Activated T-cell treated with anti-CD3 and anti-CD28 coated beads for 4 hours (primary cell): ENCODE data around the gene UNC50.
"Not testable (repeated sequence)": the region's sequence is repeated elsewhere in the genome, so short reads cannot be mapped to it uniquely, and the experiment has no call there.

Source experiments
- DNase-seq: peaks from one replicate; pipeline ENCODE4 v3.0.0-alpha.2; 2020

The UNC50 gene

DNA sequence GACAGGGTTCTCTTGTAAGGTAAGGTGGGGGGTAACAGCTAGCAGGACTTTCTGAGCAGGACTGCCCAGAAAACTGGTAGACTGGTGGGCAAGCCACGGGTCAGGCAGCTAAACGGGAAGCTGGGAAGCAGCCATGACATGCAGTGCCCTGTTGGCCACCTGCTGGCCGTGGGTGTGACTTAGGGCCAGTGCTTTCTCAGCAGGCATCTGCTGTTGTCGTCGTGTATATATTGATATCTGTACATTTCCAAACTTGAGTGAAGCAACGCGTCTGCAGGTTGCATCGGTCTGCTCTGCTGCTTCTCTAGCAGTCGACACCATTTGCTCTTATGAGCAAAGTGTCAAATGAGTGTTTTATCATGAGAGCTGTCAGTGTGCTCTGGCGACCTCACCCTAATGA, 31.1 kb upstream of the UNC50 start:
- DNase-seq: no peak

DNA sequence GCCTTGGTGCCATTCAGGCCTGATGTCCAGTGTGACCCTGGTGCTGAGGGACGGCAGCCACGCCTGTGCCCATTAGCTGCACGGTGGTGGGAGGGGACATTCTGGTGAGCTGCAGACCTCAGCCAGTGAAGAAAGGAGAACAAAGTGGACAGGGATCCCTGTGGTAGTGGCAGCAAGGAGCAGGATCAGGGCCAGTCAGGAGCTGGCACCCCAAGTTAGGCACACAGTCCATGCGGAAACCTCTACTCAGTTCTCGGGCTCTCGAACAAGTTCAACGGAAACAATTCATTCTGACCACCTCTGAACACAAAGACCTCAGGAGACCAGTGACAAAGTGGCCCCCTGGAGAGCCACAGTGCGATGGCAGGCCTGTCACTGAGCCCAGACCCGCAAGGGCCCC, 30.2 kb upstream of the UNC50 start:
- DNase-seq: no peak

- DNase-seq: no peak
Observed at GRCh38 chr2:98579926-98580325, 28.5 kb upstream of the UNC50 start.

DNA sequence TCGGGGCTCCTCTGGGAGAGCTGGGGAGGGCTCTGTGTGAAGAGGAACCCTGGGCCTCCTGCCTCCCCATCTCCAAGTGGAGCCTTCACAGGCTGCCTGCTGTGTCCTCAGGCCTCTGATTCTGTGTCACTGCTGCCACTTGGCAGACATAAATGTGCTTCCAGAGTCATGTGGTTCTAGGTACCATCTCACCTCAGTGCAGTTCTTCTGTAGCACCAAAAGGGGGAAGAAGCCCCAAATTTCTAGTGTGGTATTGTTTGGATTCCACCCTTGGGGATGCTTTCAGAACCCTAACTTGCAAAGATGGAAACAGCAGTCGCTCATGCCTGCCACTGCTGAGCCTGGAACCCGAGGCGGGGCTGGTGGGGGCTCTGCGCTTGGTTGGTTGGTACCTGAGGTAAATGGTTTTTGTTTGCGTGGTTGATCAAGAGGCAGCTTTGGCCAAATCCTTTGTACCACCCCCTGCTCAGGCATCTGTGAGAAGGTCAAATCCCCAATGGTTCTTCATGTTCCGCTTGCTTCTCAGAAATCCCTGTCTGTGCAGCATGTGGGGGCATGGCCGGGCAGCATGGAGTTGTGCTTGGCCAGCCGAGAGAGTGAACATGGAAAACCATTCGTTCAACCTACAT, 27.6 kb upstream of the UNC50 start:
- no peak for DNase-seq

- no peak for DNase-seq
Observed at GRCh38 chr2:98582523-98582922, 25.9 kb upstream of the UNC50 start.

DNA sequence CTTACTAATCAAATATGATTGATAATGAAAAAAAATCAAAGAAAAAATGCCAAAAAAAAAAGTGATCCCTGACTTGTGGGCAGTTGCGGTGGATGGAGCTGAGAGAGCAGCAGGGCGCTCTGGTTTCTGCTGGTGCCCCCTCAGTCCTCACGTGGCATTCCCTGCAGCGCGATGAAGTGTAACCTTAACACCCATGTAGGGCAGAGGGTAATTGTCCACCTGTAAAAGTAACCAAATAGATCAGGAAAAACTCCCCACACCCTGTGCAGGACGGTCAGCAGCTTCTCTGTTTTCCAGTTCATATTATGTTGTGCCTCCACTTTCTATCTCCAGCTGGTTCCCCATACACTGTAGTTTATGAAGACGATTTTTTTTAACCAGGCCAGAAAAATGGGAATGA, 25.1 kb upstream of the UNC50 start:
- DNase-seq: no peak

DNA sequence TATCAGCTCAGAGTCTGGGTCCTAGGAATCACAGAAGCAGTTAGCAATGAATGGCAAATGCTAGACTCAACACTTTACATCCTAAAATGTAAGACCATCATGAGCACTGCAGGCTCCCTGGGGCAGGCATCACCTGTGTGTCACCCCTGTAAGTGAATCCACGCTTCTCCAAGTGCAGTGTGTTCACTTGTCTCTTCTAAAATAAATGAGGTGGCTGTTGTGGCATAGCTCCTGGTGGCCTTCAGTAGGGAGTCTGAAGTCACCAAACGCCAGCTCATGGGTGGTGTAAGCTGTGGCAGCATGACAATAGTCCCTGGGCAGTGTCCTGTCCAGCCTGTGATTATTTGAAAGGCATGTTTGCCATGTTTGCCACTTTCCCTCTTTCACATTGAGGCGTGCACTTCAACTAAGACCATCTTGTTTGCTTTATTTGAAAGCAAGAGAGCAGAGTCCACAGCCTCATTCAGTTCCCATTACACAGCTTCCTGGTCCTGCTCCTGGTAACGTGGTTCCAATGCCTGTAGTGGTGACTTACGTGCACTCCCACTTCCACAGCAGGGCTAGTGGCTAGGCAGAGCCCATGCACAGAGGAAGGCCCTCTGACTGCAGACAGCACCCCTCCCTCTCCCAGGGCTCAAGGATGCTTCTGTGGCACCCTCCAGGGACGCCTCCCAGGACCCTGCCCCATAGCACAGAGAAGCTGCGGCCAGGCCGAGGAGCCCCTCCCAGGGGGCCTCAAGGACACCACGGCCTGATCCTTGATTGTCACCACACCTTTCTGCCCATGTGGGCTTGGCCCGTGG, 24.4 kb upstream of the UNC50 start:
- DNase-seq: no peak

- DNase-seq: no peak
Observed at GRCh38 chr2:98585386-98585785, 23.0 kb upstream of the UNC50 start.

DNA sequence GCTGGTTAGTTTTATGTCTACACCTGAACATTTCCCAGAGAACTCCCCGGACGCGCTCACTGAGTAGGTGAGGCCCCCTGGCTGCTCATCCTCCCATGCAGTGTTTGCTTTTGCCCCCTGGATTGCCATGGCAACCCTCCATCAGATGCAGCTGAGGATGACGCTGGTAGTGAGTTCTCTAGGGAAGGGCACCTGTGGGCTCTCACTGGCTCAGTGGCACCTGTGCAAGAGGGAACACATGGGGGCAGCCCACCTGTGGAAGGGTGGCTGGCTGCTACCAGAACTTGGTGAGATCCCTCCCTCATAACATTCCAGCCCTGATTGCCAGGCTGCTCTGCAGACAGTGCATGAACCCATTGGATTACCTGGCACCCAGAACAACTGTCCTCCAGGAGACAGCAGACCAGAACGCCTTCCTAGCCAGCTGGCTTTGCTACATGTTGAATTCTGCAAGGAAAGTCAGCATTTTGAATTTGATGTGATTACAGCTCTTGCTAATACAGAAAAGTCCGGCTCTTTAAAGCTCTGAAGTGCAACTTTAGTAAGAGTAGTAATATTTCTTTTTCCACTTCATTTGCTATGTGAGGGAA, 21.7 kb upstream of the UNC50 start:
- DNase-seq: no peak

DNA sequence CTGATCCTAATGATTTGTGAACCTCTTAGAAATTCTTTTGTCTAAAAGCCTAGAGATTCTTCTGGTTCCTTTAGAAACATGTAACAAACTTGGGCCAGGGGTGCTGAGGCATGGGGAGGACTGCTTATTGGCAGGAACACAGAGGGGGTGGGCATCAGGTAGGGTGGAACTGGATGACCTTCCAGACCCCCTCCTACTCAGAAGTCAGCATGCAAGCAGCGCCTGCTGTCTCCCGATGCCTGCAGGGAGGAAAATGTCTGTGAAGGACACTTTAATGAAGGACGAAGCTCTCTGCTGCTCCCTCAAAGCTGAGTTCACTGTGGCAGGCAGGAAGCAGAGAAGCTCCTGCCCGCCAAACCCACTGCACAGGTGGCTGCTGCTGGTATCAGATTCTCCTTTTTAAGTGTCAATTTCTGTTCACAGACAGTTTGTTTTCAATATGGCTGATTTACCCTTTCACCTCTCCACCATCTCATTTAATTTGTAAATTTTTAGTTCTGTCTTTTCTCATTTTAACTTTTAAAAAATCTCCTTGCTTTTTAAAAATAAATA, 19.4 kb upstream of the UNC50 start:
- no peak for DNase-seq

DNA sequence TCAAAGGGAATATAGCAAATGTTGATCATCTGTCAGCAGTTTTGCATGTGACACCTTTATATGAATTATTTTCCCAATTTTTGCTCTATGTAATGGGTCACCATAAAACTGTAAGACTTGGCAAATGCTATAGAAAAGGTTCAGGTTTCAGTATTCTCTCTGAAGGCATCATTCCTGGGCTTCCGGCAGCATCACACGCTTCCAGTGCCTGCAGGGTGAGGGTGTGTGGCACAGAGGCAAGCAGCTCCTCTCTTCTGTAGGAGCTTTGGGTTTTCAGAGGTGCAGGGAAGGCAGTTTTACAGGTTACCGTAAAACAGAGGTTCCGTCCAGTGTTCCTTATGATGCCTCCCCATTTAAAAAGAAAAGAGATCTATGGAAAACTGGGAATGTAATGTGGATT, 18.9 kb upstream of the UNC50 start:
- DNase-seq: no peak

GRCh38 chr2:98592565-98592964, 15.8 kb upstream of the UNC50 start:
- no peak for DNase-seq

DNA sequence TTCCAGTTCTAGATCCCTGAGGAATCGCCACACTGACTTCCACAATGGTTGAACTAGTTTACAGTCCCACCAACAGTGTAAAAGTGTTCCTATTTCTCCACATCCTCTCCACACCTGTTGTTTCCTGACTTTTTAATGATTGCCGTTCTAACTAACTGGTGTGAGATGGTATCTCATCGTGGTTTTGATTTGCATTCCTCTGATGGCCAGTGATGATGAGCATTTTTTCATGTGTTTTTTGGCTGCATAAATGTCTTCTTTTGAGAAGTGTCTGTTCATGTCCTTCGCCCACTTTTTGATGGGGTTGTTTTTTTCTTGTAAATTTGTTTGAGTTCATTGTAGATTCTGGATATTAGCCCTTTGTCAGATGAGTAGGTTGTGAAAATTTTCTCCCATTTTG, 13.7 kb upstream of the UNC50 start:
- DNase-seq: not testable (repeated sequence)

DNA sequence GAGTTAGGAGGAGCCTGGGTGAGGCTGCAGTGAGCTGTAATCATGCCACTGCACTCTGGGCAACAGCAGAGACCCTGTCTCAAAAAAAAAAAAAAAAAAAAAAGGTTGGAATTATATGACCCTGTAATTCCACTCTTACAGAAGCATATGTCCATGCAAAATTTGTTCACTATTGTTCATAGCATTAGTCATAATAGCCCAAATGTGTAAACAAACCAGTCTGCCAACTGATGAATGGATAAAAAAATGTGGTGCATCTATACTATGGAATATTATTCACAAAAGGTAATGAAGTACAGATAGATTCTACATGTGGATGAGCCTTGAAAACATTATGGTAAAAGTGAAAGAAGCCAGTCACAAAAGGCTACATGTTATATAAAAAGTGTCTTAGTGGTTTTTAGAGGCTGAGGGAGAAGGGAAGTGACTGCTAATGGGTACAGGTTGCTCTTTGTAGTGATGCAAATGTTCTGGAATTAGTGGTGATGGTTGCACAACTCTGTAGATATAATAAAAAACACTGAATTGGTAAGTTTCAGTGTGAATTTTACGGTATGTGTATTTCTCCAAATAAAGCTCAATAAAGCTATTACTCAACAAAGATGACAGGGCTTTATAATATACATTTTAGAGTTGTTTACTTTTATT, 9.5 kb upstream of the UNC50 start:
- DNase-seq: no peak

DNA sequence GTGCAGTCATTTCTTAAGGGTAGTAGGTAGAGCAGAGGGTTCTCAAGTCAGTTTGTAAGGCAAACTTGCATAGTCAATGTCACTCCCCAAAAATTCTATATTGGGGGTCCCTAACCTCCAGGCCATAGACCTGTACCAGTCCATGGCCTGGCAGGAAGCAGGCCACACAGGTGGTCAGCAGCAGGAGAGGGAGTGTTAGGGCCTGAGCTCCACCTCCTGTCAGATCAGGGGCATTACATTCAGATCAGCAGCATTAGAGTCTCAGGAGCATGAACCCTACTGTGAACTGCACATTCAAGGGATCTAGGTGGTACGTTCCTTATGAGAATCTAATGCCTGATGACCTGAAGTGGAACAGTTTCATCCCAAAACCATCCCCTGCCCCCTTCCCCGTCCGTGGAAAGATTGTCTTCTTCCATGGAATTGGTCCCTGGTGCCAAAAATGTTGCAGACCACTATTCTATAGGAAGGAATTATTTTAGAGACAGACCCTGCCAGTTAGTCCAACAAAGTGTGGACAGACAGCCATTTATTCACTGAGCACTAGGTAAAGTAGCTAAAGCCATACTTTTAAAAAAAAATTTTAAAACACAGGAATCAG, 6.8 kb upstream of the UNC50 start:
- DNase-seq: no peak

GRCh38 chr2:98604547-98604946, 3.8 kb upstream of the UNC50 start:
- DNase-seq: no peak

- no peak for DNase-seq
Observed at GRCh38 chr2:98605076-98605475, 3.3 kb upstream of the UNC50 start.

DNA sequence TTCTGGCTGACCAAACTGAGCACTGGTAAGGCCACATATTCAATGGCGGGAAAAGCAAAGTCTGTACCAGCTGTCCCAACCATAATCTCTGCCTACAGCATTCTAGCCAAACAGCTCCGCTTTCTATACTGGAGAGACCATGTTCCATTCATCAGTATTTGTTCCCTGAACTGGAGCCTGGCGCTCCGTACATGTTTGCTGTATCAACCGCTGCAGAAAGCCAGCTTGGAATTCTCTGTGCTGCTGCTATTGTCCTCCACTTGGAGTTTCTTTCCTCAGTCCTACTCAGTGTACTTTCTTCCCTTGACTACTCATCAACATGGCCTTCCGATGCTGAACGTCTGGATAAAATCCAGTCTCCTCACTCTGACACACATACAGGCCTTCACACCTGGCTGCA, 2.0 kb upstream of the UNC50 start:
- no peak for DNase-seq

- no peak for DNase-seq
Observed at GRCh38 chr2:98607104-98607503, 1.3 kb upstream of the UNC50 start.

GRCh38 chr2:98607741-98608115, 661 bp upstream of the UNC50 start:
- no peak for DNase-seq

GRCh38 chr2:98608962-98609604, 694 bp downstream of the UNC50 start:
- DNase-seq: no peak

DNA sequence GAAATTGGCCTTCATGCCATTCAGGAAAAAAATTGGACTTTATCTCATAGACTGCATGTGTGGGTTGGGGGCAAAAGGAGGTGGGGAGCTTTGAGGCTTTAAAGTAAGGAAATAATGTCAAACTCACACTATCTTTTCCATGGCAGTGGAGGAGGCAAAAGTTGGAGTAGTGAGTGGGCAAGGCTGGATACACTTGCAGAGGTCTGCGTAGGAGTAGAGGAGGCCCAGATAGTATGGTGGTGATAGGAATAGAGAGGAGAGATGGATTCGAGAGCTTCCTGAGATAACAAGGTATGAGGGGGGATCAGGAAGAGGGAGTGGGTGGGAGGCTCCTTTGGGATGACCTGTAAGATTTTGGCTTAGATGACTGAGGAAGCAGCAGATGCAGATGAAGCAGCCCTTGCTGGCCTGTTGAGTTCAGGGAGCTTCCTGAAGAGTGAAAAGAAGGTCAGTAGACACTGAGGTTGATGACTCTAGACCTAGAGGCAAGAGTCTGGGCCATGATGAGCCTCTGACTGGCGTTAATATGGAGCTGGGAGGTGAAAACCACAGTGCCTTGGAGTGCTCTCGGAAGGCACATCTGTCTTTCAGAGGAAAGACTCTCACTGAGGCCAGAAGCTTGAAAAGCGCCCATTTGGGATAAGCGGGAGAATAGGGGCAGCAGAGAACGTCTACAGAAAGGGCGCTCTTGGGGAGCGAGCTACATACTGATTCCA, 5.8 kb downstream of the UNC50 start:
- no peak for DNase-seq
